ENCODE data around the gene SCAMP4.

SCAMP4 gene

DNA sequence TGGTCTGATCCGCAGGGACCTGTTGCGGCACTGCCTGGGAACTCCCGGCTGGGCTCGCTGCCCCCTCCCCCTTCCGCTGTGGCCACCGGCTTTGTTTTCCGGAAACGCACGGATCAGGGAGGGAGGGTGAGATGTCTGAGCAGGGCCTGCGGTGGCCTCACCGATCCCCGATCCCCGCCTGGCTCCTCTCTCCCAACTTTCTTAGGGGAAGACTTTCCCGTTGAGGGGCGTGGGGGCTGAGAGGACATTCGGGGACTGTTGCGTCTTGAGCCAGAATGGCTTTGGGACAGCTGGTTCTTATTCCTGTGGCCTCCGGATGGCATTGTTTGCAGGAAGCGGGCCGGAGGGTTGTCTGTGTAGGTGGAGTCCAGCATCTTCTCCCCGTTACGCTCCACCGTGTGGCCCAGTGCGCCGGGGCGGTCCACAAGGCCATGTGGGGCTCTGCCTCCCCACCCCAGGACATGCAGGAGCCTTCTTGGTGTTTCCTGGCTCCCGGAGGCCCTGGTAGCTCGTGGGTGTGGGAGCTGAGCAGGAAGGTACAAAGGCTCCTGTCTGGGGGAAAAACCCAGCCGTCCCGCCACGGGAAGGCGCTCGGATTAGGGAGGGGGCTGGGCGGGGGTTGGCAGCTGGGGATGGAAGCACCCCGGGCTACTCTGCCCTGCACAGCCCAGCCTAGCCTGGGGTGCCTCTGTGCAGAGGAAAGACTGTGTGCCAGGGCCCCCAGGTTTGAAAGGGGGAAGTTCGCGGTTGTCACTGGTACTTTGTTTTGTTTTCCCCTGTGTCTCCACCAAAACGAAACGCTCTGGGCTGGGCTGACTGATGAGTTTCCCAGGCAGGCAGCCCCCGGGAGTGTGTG, 37.1 kb downstream of the SCAMP4 start:
- peaks cover 0 to 17% of the 10 kb centered on the region in 2 experiments for H3K36me3 ChIP-seq (ENCODE audit: control insufficient read depth in 1 of 2, insufficient read depth in 2 of 2, low read depth in 1 of 2, low read length in 2 of 2)
- H2AFZ ChIP-seq (ENCODE audit: low read depth, low read length): no peak overlapping the region
- 2% methylated on average over 26 of the region's 40 CpGs for WGBS

DNA sequence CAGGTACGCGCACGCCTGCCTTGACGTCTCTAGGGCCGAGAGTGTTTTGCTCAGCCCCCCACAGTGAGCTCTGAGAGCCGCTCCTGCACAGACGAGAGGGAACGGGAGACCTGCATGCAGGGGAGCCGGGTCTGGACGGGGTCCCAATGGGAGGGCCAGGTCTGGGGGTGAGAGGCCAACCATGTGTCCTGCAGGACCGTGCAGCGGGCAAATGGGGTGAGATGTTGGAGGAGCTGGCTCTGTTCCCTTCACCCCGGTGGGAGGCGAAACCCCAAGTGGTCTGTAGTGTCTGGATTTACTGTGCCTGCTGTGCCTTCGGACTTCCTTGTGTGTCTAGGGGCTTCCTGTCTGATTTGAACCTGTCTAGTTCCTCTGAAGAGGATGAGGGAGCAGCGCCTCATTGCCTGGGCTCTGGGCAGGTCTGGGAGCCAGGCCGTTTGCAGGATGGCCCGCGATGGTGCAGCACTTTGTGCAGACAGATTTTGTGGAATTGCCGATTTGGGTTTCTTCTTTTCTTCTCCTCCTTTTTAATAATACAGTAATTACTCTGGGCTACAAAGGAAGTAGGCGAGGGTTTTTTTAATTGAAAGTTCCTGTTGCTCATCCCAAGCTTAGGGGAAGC, 37.8 kb downstream of the SCAMP4 start:
- no peak overlapping the region for H2AFZ ChIP-seq (ENCODE audit: low read depth, low read length)
- peak overlapping the region in 1 of 2 experiments; percentile 95 for H3K14ac ChIP-seq (ENCODE audit: low read length in 2 of 2)
- H3K79me1 ChIP-seq (replicated peaks; ENCODE audit: low read length, poor library complexity, severe bottlenecking): no peaks in the 10 kb centered on the region
- peak overlapping the region in 1 of 2 experiments; percentile 80 for H2BK12ac ChIP-seq (ENCODE audit: low read length in 2 of 2)
- peak overlapping the region; percentile 64 for H3K4me2 ChIP-seq (ENCODE audit: low read length, poor library complexity, severe bottlenecking)
- DNase-seq: peak; percentile 25
- no peaks in the 10 kb centered on the region for H3K27me3 ChIP-seq (ENCODE audit: control insufficient read depth in 1 of 2, insufficient read depth in 1 of 2, low read length in 2 of 2)
- peak overlapping the region; percentile 66 for H4K8ac ChIP-seq (ENCODE audit: low read length)
- H3K18ac ChIP-seq (ENCODE audit: low read depth in 1 of 2, low read length in 2 of 2): peak overlapping the region in 1 of 2 experiments; percentile 46
- H3K9me3 ChIP-seq (ENCODE audit: control insufficient read depth, low read length): no peaks in the 10 kb centered on the region
- peaks cover 0 to 21% of the 10 kb centered on the region in 2 experiments for H3K36me3 ChIP-seq (ENCODE audit: control insufficient read depth in 1 of 2, insufficient read depth in 2 of 2, low read depth in 1 of 2, low read length in 2 of 2)
- H3K23ac ChIP-seq (ENCODE audit: low read length in 2 of 2): peak overlapping the region in 1 of 2 experiments; percentile 87
- 39% methylated on average over 17 of the region's 21 CpGs for WGBS
- no peak overlapping the region for H2AK5ac ChIP-seq (ENCODE audit: low read length, severe bottlenecking)
- peak overlapping the region; percentile 77 to 87 for H3K4me3 ChIP-seq (ENCODE audit: insufficient read depth in 1 of 2, low read depth in 1 of 2, low read length in 2 of 2)
- peaks cover 47% of the 10 kb centered on the region for H3K4me1 ChIP-seq (ENCODE audit: control insufficient read depth, insufficient read depth, low read depth, low read length)
- H2BK5ac ChIP-seq (ENCODE audit: low read depth, low read length, poor library complexity, severe bottlenecking): no peak overlapping the region
- H3K9ac ChIP-seq (ENCODE audit: low read length): peak overlapping the region; percentile 87
- H2BK120ac ChIP-seq (ENCODE audit: low read depth, low read length): no peak overlapping the region
- peak overlapping the region; percentile 78 for H3K27ac ChIP-seq (ENCODE audit: low read length, poor library complexity, severe bottlenecking)
- no peak overlapping the region for H4K91ac ChIP-seq (ENCODE audit: low read length)
- H3K4ac ChIP-seq (ENCODE audit: low read depth in 1 of 2, low read length in 2 of 2): peak overlapping the region; percentile 38 to 63
- H2BK15ac ChIP-seq (ENCODE audit: low read depth, poor library complexity, severe bottlenecking): peak overlapping the region; percentile 4

More for the DNA sequence above, 37.1 kb downstream of the SCAMP4 start:
- peak overlapping the region; percentile 35 for H2AK5ac ChIP-seq (ENCODE audit: low read length, severe bottlenecking)
- DNase-seq: peak; percentile 90
- peak overlapping the region; percentile 87 for H3K9ac ChIP-seq (ENCODE audit: low read length)
- H2BK12ac ChIP-seq (ENCODE audit: low read length in 2 of 2): peak overlapping the region in 1 of 2 experiments; percentile 85
- H3K4ac ChIP-seq (ENCODE audit: low read depth in 1 of 2, low read length in 2 of 2): peak overlapping the region; percentile 38 to 83
- H3K27me3 ChIP-seq (ENCODE audit: control insufficient read depth in 1 of 2, insufficient read depth in 1 of 2, low read length in 2 of 2): no peaks in the 10 kb centered on the region
- peak overlapping the region; percentile 78 for H3K27ac ChIP-seq (ENCODE audit: low read length, poor library complexity, severe bottlenecking)
- H3K79me1 ChIP-seq (replicated peaks; ENCODE audit: low read length, poor library complexity, severe bottlenecking): no peaks in the 10 kb centered on the region
- H3K9me3 ChIP-seq (ENCODE audit: control insufficient read depth, low read length): no peaks in the 10 kb centered on the region
- peak overlapping the region; percentile 50 to 96 for H3K18ac ChIP-seq (ENCODE audit: low read depth in 1 of 2, low read length in 2 of 2)
- H3K4me1 ChIP-seq (ENCODE audit: control insufficient read depth, insufficient read depth, low read depth, low read length): peaks cover 42% of the 10 kb centered on the region
- H2BK15ac ChIP-seq (ENCODE audit: low read depth, poor library complexity, severe bottlenecking): peak overlapping the region; percentile 12
- H3K23ac ChIP-seq (ENCODE audit: low read length in 2 of 2): peak overlapping the region in 1 of 2 experiments; percentile 87
- H4K8ac ChIP-seq (ENCODE audit: low read length): peak overlapping the region; percentile 80
- peak overlapping the region; percentile 77 to 87 for H3K4me3 ChIP-seq (ENCODE audit: insufficient read depth in 1 of 2, low read depth in 1 of 2, low read length in 2 of 2)
- peak overlapping the region; percentile 84 for H4K91ac ChIP-seq (ENCODE audit: low read length)
- peak overlapping the region; percentile 71 for H2BK120ac ChIP-seq (ENCODE audit: low read depth, low read length)
- no peak overlapping the region for H2BK5ac ChIP-seq (ENCODE audit: low read depth, low read length, poor library complexity, severe bottlenecking)
- peak overlapping the region in 1 of 2 experiments; percentile 95 for H3K14ac ChIP-seq (ENCODE audit: low read length in 2 of 2)
- H3K4me2 ChIP-seq (ENCODE audit: low read length, poor library complexity, severe bottlenecking): peak overlapping the region; percentile 64

- Histone ChIP-seq H2BK5ac (ENCODE audit: low read depth, low read length, poor library complexity, severe bottlenecking) (no peak overlapping the region), H3K14ac (ENCODE audit: low read length in 2 of 2) (no peak overlapping the region), H3K4me1 (ENCODE audit: control insufficient read depth, insufficient read depth, low read depth, low read length) (peaks cover 47% of the 10 kb centered on the region), H4K91ac (ENCODE audit: low read length) (peak overlapping the region; percentile 34), H3K4me3 (ENCODE audit: insufficient read depth in 1 of 2, low read depth in 1 of 2, low read length in 2 of 2) (no peak overlapping the region), H2BK120ac (ENCODE audit: low read depth, low read length) (no peak overlapping the region), H3K18ac (ENCODE audit: low read depth in 1 of 2, low read length in 2 of 2) (no peak overlapping the region), H2AFZ (ENCODE audit: low read depth, low read length) (no peak overlapping the region), H3K9me3 (ENCODE audit: control insufficient read depth, low read length) (no peaks in the 10 kb centered on the region), H2BK15ac (ENCODE audit: low read depth, poor library complexity, severe bottlenecking) (peak overlapping the region; percentile 60), H3K4me2 (ENCODE audit: low read length, poor library complexity, severe bottlenecking) (no peak overlapping the region), H3K79me1 (replicated peaks; ENCODE audit: low read length, poor library complexity, severe bottlenecking) (no peaks in the 10 kb centered on the region), H2AK5ac (ENCODE audit: low read length, severe bottlenecking) (no peak overlapping the region), H2BK12ac (ENCODE audit: low read length in 2 of 2) (no peak overlapping the region), H3K4ac (ENCODE audit: low read depth in 1 of 2, low read length in 2 of 2) (no peak overlapping the region), H3K36me3 (ENCODE audit: control insufficient read depth in 1 of 2, insufficient read depth in 2 of 2, low read depth in 1 of 2, low read length in 2 of 2) (peaks cover 0 to 23% of the 10 kb centered on the region in 2 experiments), H4K8ac (ENCODE audit: low read length) (no peak overlapping the region), H3K9ac (ENCODE audit: low read length) (no peak overlapping the region), H3K27me3 (ENCODE audit: control insufficient read depth in 1 of 2, insufficient read depth in 1 of 2, low read length in 2 of 2) (no peaks in the 10 kb centered on the region), H3K27ac (ENCODE audit: low read length, poor library complexity, severe bottlenecking) (no peak overlapping the region), H3K23ac (ENCODE audit: low read length in 2 of 2) (no peak overlapping the region)
- no peak for DNase-seq
- 94% methylated on average over 19 of the region's 22 CpGs for WGBS
Observed at GRCh38 chr19:1943661-1944087, 38.5 kb downstream of the SCAMP4 start.

All from mesenchymal stem cell (in vitro differentiated cells and primary cell).